Measurements from ENCODE around the gene PROCR. TPM values are rescaled to one million over a fixed set of nuclear protein-coding genes. Genes with fewer than 3 reads are reported as not detected.

PROCR gene
- total and polyA plus RNA-seq, 9 of the 15 experiments (the other 6 are each of a cell fraction or from before 2014, with no cell fraction given) = 1.6 to 7.1 (median 4.0) TPM

DNA sequence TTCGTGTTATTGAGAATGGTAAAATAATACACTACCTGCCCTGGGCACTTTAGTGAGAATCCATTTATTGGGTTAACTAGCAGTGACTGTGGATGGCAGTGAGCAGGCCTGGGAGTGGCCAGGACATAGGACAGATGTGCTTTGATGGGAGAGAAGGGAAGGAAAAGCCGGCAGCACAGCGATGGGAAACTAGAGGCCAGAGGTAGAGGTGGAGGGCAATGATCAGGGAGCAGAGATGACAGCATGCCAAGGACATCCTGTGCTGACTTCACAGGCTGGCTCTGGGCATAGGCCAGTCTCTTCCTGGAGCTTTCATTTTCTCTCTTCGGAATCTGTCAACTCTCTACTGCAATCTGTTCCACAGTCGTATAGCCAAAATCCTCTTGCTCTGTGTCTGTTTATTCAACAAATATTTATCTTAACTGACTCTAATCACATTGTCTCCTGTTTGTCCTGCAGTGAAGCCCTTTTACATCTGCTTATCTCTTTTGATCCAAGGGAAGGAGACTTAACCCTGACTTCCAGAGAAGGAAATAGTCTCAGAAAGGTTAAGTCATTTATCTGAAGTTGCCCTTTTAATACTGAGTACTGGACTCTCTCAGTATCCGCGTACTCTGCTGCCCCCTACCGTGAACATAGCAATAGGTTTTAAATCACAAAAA is 36.2 kb downstream of the PROCR start (continued):
- TF ChIP-seq KDM5B (IDR thresholded peaks at IDR 0.05; ENCODE audit: insufficient replicate concordance, low read depth, low read length) (no peak), PRPF4 (IDR thresholded peaks at IDR 0.05; ENCODE audit: insufficient read depth, low read depth, low read length, poor library complexity, severe bottlenecking) (no peak), CBFA2T2 (conservative IDR thresholded peaks at IDR 0.05) (peak; percentile 70), PPARD (CRISPR knock-in tag; IDR thresholded peaks at IDR 0.05) (no peak), FOSL1 (tag; conservative IDR thresholded peaks at IDR 0.05) (0 out of 2 replicates have a peak, but pooled peaks have one; percentile 10), HDAC1 (IDR thresholded peaks at IDR 0.05) (peak in 1 of 2 experiments; percentile 90; a peak in 2 of 4 replicates), NFATC3 (IDR thresholded peaks at IDR 0.05) (no peak), CTBP1 (IDR thresholded peaks at IDR 0.05; ENCODE audit: borderline replicate concordance) (peak; percentile 60; the same call in 1 of the 2 replicates), CEBPB (tag; IDR thresholded peaks at IDR 0.05) (no peak), DACH1 (IDR thresholded peaks at IDR 0.05; ENCODE audit: partially characterized antibody) (peak; percentile 37), NFIC (IDR thresholded peaks at IDR 0.05) (peak; percentile 39; the same call in 1 of the 2 replicates), U2AF2 (optimal IDR thresholded peaks at IDR 0.05; ENCODE audit: low read depth, low read length) (no peak), NCOA4 (IDR thresholded peaks at IDR 0.05; ENCODE audit: partially characterized antibody) (no peak), CC2D1A (IDR thresholded peaks at IDR 0.05) (peak; percentile 84; the same call in 1 of the 2 replicates), PTBP1 (IDR thresholded peaks at IDR 0.05; ENCODE audit: low read depth, low read length) (no peak), HDAC6 (IDR thresholded peaks at IDR 0.05; ENCODE audit: low read depth, low read length) (no peak)
- TF ChIP-seq, protein P1, sequence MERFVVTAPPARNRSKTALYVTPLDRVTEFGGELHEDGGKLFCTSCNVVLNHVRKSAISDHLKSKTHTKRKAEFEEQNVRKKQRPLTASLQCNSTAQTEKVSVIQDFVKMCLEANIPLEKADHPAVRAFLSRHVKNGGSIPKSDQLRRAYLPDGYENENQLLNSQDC (CRISPR knock-in tag; IDR thresholded peaks at IDR 0.05) = no peak
- TF ChIP-seq, protein P2, sequence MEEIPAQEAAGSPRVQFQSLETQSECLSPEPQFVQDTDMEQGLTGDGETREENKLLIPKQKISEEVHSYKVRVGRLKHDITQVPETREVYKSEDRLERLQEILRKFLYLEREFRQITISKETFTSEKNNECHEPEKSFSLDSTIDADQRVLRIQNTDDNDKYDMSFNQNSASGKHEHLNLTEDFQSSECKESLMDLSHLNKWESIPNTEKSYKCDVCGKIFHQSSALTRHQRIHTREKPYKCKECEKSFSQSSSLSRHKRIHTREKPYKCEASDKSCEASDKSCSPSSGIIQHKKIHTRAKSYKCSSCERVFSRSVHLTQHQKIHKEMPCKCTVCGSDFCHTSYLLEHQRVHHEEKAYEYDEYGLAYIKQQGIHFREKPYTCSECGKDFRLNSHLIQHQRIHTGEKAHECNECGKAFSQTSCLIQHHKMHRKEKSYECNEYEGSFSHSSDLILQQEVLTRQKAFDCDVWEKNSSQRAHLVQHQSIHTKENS (CRISPR knock-in tag; IDR thresholded peaks at IDR 0.05) = no peak
- TF ChIP-seq, protein P3, sequence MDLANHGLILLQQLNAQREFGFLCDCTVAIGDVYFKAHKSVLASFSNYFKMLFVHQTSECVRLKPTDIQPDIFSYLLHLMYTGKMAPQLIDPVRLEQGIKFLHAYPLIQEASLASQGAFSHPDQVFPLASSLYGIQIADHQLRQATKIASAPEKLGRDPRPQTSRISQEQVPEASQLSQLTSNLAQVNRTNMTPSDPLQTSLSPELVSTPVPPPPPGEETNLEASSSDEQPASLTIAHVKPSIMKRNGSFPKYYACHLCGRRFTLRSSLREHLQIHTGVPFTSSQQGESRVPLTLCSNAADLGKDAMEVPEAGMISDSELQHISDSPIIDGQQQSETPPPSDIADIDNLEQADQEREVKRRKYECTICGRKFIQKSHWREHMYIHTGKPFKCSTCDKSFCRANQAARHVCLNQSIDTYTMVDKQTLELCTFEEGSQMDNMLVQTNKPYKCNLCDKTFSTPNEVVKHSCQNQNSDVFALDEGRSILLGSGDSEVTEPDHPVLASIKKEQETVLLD (IDR thresholded peaks at IDR 0.05) = no peak
- TF ChIP-seq, protein P4, sequence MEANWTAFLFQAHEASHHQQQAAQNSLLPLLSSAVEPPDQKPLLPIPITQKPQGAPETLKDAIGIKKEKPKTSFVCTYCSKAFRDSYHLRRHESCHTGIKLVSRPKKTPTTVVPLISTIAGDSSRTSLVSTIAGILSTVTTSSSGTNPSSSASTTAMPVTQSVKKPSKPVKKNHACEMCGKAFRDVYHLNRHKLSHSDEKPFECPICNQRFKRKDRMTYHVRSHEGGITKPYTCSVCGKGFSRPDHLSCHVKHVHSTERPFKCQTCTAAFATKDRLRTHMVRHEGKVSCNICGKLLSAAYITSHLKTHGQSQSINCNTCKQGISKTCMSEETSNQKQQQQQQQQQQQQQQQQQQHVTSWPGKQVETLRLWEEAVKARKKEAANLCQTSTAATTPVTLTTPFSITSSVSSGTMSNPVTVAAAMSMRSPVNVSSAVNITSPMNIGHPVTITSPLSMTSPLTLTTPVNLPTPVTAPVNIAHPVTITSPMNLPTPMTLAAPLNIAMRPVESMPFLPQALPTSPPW (CRISPR knock-in tag; IDR thresholded peaks at IDR 0.05) = no peak
- TF ChIP-seq, protein P5, sequence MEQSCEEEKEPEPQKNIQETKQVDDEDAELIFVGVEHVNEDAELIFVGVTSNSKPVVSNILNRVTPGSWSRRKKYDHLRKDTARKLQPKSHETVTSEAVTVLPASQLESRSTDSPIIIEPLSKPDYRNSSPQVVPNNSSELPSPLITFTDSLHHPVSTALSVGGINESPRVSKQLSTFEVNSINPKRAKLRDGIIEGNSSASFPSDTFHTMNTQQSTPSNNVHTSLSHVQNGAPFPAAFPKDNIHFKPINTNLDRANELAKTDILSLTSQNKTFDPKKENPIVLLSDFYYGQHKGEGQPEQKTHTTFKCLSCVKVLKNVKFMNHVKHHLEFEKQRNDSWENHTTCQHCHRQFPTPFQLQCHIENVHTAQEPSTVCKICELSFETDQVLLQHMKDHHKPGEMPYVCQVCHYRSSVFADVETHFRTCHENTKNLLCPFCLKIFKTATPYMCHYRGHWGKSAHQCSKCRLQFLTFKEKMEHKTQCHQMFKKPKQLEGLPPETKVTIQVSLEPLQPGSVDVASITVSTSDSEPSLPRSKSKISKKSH (CRISPR knock-in tag; IDR thresholded peaks at IDR 0.05) = no peak
- TF ChIP-seq, protein P6, sequence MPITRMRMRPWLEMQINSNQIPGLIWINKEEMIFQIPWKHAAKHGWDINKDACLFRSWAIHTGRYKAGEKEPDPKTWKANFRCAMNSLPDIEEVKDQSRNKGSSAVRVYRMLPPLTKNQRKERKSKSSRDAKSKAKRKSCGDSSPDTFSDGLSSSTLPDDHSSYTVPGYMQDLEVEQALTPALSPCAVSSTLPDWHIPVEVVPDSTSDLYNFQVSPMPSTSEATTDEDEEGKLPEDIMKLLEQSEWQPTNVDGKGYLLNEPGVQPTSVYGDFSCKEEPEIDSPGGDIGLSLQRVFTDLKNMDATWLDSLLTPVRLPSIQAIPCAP (CRISPR knock-in tag; IDR thresholded peaks at IDR 0.05; ENCODE audit: borderline replicate concordance) = no peak
